Breast epithelium (tissue), 4 donors: ENCODE measurements around the gene ARPP21. TPM values are rescaled to one million over a fixed set of nuclear protein-coding genes. Genes with fewer than 3 reads are reported as not detected.

ENCODE experiments used
- DNase-seq, 2 donors: peaks; one replicate each; pipeline ENCODE4 v3.0.0-alpha.2; 2019; ENCODE audit warnings: low spot score in 2 of 2
- H3K27ac ChIP-seq, 2 donors: fragments of 200-600 bp; sonication (generic) in 1 of 2; one replicate each; pipeline ENCODE4 v1.5.1; 2016 to 2019; ENCODE audit warnings: mild to moderate bottlenecking in 1 of 2
- H3K27me3 ChIP-seq, 2 donors: fragments of 200-600 bp; sonication (generic) in 1 of 2; one replicate each; pipeline versions ENCODE4 v1.5.1 to v1.6.0; 2017 to 2019; ENCODE audit warnings: control low read depth in 1 of 2, mild to moderate bottlenecking in 1 of 2
- H3K36me3 ChIP-seq: fragments of 200-600 bp; one replicate; pipeline ENCODE4 v1.5.1; 2019
- H3K4me1 ChIP-seq, 2 donors: fragments of 200-600 bp; sonication (generic); one replicate each; pipeline ENCODE4 v1.5.1; 2016 to 2019; ENCODE audit warnings: control low read depth in 1 of 2
- H3K4me3 ChIP-seq, 3 donors: fragments of 200-600 bp; sonication (generic); 1 replicate in 2 of 3; 2 replicates in 1 of 3; pipeline ENCODE4 v1.5.1; 2016 to 2019; ENCODE audit warnings: mild to moderate bottlenecking in 3 of 3, moderate library complexity in 2 of 3
- H3K9me3 ChIP-seq, 2 donors: fragments of 200-600 bp; sonication (generic) in 1 of 2; one replicate each; pipeline ENCODE4 v1.5.1; 2016 to 2019; ENCODE audit warnings: control low read depth in 1 of 2
- POLR2A ChIP-seq: fragments of 450-650 bp; IDR thresholded peaks from one replicate; pipeline ENCODE4 v1.6.1; 2016; ENCODE audit warnings: antibody characterized with exemption, mild to moderate bottlenecking, moderate library complexity
- POLR2AphosphoS5 ChIP-seq, 3 donors: sonication (generic); formaldehyde crosslinking; IDR thresholded peaks; one replicate each; pipeline ENCODE4 v1.6.1; 2017; ENCODE audit warnings: antibody characterized with exemption in 3 of 3
- intact Hi-C: fragments of 100-400 bp; cut with DNase I; formaldehyde crosslinking; loops from one replicate; pipeline ENCODE4 v1.15.1; 2023; ENCODE audit warnings: low total_unique reads
- total RNA-seq, 3 donors: library from RNA; depleted of rRNA; stranded (reverse); fragments of >200 nt; gene quantifications; one replicate each; pipeline ENCODE4 v1.1.0, GENCODE V29; 2016
- TF ChIP-seq, protein P1 (sequence below), 3 donors: fragments of 450-650 bp; IDR thresholded peaks; one replicate each; pipeline ENCODE4 v1.5.1; 2016 to 2017; ENCODE audit warnings: antibody characterized with exemption in 3 of 3, mild to moderate bottlenecking in 3 of 3, moderate library complexity in 3 of 3

ARPP21 gene
- total RNA-seq, 3 donors from 2014 or later = 0.16 TPM; not detected in 2

DNA sequence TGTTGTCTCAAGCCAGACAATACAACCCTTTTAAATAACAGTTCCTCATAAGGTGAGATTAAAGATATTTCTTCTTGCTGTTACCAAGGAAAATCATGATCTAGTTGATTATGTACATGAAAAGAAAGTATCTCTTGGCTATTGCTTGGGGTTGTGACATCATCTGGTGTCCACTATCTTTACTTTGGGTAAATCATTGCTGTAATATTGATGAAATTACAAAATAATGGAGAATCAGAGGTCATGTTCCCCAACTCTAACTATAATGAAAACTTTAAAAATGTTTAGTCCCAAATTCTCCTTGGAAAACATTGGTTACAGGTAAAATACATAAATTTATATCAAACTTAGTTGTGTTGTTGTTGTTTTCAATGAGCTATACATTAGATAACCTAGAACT is 142.2 kb downstream of the ARPP21 start:
- intact Hi-C loops = no loop called here
- H3K27me3 ChIP-seq = no peaks in the 10 kb centered on the region

DNA sequence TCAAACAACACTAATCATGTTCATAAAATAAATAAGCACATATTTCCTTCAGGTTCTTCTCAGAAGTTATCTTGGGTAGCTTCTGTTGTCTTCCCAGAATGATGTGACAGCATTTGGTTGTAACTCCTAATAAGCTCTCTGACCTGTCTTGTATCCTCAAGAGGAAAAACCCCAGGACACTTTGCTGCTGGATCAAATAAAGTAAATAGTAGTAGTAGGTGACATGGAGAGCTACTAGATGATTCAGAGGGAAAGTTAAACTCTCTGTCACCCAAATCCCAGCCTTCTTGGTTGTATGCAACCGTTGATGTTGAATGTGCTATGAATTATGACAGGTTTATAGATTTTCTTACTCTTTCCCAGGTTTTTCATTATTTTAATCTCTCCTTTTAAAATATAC is 143.0 kb downstream of the ARPP21 start:
- Histone ChIP-seq H3K4me1 (no peaks in the 10 kb centered on the region), H3K27me3 (no peaks in the 10 kb centered on the region), H3K9me3 (no peaks in the 10 kb centered on the region), H3K36me3 (no peaks in the 10 kb centered on the region), H3K27ac (no peak overlapping the region), H3K4me3 (no peak overlapping the region)
- TF ChIP-seq POLR2AphosphoS5 (IDR thresholded peaks at IDR 0.05) (no peak), POLR2A (no peak)
- TF ChIP-seq, protein P1, sequence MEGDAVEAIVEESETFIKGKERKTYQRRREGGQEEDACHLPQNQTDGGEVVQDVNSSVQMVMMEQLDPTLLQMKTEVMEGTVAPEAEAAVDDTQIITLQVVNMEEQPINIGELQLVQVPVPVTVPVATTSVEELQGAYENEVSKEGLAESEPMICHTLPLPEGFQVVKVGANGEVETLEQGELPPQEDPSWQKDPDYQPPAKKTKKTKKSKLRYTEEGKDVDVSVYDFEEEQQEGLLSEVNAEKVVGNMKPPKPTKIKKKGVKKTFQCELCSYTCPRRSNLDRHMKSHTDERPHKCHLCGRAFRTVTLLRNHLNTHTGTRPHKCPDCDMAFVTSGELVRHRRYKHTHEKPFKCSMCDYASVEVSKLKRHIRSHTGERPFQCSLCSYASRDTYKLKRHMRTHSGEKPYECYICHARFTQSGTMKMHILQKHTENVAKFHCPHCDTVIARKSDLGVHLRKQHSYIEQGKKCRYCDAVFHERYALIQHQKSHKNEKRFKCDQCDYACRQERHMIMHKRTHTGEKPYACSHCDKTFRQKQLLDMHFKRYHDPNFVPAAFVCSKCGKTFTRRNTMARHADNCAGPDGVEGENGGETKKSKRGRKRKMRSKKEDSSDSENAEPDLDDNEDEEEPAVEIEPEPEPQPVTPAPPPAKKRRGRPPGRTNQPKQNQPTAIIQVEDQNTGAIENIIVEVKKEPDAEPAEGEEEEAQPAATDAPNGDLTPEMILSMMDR (IDR thresholded peaks at IDR 0.05) = no peak
- DNase-seq = no peak
- intact Hi-C loops = no loop called here

More for the DNA sequence above, 142.2 kb downstream of the ARPP21 start:
- DNase-seq = no peak
- H3K4me1 ChIP-seq = no peaks in the 10 kb centered on the region
- no peaks in the 10 kb centered on the region for H3K36me3 ChIP-seq
- TF ChIP-seq POLR2A (no peak), POLR2AphosphoS5 (IDR thresholded peaks at IDR 0.05) (no peak)
- TF ChIP-seq, protein P1 (IDR thresholded peaks at IDR 0.05) = no peak
- no peaks in the 10 kb centered on the region for H3K9me3 ChIP-seq
- no peak overlapping the region for H3K4me3 ChIP-seq
- no peak overlapping the region for H3K27ac ChIP-seq

DNA sequence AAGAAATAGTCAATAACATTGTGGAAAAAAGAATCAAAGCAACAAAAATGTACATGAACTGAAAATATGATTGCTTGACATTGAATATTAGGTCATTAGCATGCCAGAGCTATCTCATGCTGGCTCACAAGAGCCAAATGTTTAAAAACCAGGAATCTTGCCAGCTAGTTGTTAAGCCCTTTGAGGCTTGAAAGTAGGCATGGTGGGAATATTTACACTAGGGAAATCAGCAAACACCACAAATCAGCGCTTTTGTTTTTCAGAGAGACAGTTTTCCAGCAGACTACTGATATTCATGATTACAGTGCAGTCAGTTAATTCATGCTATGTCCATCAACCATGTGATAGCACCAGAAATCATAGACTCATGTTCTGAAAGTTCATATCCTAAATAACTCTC is 144.8 kb downstream of the ARPP21 start:
- TF ChIP-seq, protein P1 (IDR thresholded peaks at IDR 0.05) = no peak
- TF ChIP-seq POLR2AphosphoS5 (IDR thresholded peaks at IDR 0.05) (no peak), POLR2A (no peak)
- Histone ChIP-seq H3K27ac (no peak overlapping the region), H3K4me1 (no peaks in the 10 kb centered on the region), H3K9me3 (no peaks in the 10 kb centered on the region), H3K27me3 (no peaks in the 10 kb centered on the region), H3K36me3 (no peaks in the 10 kb centered on the region), H3K4me3 (no peak overlapping the region)
- no peak for DNase-seq
- intact Hi-C loops = no loop called here

DNA sequence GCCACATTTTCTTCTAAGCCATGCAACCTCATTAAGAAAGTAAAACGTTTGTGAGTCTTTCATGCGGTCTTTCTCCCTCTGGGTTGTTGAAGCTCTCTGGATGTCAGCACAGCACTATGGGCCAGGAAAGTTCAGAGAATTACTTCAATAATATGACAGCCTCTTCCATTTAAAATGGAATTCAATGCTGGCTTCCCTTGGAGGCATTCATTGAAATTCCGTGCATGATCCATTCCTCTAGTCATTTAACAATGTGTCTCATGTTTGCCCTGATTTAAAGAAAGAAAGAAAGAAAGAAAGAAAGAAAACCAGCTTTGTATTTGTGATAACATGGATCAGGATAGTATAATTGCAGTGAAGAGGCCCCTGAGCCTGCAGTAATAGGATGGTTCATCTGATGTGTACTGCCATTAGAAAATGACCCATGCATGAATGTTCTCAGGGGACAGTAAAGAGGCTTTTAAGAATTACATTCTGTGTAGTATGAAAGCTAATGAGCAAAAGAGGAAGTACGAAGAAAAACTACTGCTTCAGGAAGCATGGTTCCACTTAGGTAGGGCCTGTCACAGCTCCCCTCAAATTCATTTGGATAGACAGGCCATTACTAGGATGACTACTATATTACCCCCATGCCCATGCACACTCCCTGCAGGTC is 146.0 kb downstream of the ARPP21 start:
- intact Hi-C loops = no loop called here
- TF ChIP-seq POLR2A (no peak), POLR2AphosphoS5 (IDR thresholded peaks at IDR 0.05) (no peak)
- TF ChIP-seq, protein P1 (IDR thresholded peaks at IDR 0.05) = no peak

DNA sequence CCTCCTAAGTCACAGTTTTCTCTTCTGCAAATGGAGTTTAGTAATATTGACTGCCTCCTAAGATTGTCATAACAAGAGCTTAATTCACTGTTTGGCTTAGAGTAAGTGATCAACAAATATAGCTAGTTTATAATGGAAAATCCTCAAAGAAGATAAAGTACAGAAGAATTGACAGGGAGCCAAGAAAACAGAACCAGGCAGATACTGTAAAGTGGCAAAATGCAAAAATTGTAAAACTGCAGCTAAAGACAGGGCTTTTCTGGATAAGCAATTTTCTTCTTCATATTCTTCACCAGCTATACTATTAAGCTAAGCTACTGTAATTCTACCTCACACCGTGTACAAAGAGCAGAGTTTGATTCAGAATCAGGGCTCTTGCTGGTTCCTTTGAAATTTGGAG is 148.6 kb downstream of the ARPP21 start:
- H3K27me3 ChIP-seq = no peaks in the 10 kb centered on the region
- no peak for TF ChIP-seq POLR2AphosphoS5 (IDR thresholded peaks at IDR 0.05)
- no peak for TF ChIP-seq POLR2A
- TF ChIP-seq, protein P1 (IDR thresholded peaks at IDR 0.05) = no peak
- H3K9me3 ChIP-seq = no peaks in the 10 kb centered on the region
- H3K4me1 ChIP-seq = no peaks in the 10 kb centered on the region
- DNase-seq = no peak
- H3K36me3 ChIP-seq = no peaks in the 10 kb centered on the region
- intact Hi-C loops = no loop called here
- H3K4me3 ChIP-seq = no peak overlapping the region
- H3K27ac ChIP-seq = no peak overlapping the region

More for the DNA sequence above, 146.0 kb downstream of the ARPP21 start:
- Histone ChIP-seq H3K4me1 (no peaks in the 10 kb centered on the region), H3K9me3 (no peaks in the 10 kb centered on the region), H3K4me3 (no peak overlapping the region), H3K27me3 (no peaks in the 10 kb centered on the region), H3K27ac (no peak overlapping the region), H3K36me3 (no peaks in the 10 kb centered on the region)
- no peak for DNase-seq
